M059J (cell line): ENCODE results near the gene JMJD4. TPM values are rescaled to one million over a fixed set of nuclear protein-coding genes. Genes with fewer than 3 reads are reported as not detected.
A peak's percentile ranks its signal among the peaks of the same experiment; 100 is the strongest.

Experiments used
- DNase-seq: peaks from one replicate; pipeline ENCODE4 v3.0.0-alpha.2; 2012; ENCODE audit warnings: low read depth
- total RNA-seq: library from RNA; depleted of rRNA; stranded (reverse); fragments of >200 nt; shearing (Covaris generic); gene quantifications from 2 replicates; pipeline ENCODE4 v1.2.3, GENCODE V29; 2014

Gene JMJD4
- total RNA-seq, 1 experiment from 2014 or later: 18.8 TPM

- no peak for DNase-seq
These were observed 34.2 kb upstream of the JMJD4 start for GRCh38 chr1:227769047-227769935.

- DNase-seq: no peak
These were observed 33.5 kb upstream of the JMJD4 start for GRCh38 chr1:227768640-227769039.

- no peak for DNase-seq
These were observed 33.0 kb upstream of the JMJD4 start for GRCh38 chr1:227768125-227768439.

- DNase-seq: no peak
These were observed 32.5 kb upstream of the JMJD4 start for GRCh38 chr1:227767401-227768124.

- no peak for DNase-seq
These were observed 31.7 kb upstream of the JMJD4 start for GRCh38 chr1:227766653-227767277.

GRCh38 chr1:227766015-227766634, 31.0 kb upstream of the JMJD4 start:
- DNase-seq: peak; percentile 91

GRCh38 chr1:227765261-227766014, 30.3 kb upstream of the JMJD4 start:
- DNase-seq: no peak

GRCh38 chr1:227764019-227764391, 28.9 kb upstream of the JMJD4 start:
- DNase-seq: peak; percentile 91

GRCh38 chr1:227763246-227764018, 28.3 kb upstream of the JMJD4 start:
- no peak for DNase-seq

GRCh38 chr1:227762231-227762911, 27.3 kb upstream of the JMJD4 start:
- DNase-seq: peak; percentile 85

- no peak for DNase-seq
These were observed 26.6 kb upstream of the JMJD4 start for GRCh38 chr1:227761621-227762230.

GRCh38 chr1:227760377-227760776, 25.3 kb upstream of the JMJD4 start:
- DNase-seq: no peak

- peak; percentile 97 for DNase-seq
These were observed 24.5 kb upstream of the JMJD4 start for GRCh38 chr1:227759341-227760300.

GRCh38 chr1:227758366-227758765, 23.3 kb upstream of the JMJD4 start:
- DNase-seq: no peak

- DNase-seq: no peak
These were observed 22.7 kb upstream of the JMJD4 start for GRCh38 chr1:227757781-227758180.

- DNase-seq: no peak
These were observed 21.3 kb upstream of the JMJD4 start for GRCh38 chr1:227756172-227756959.

GRCh38 chr1:227754958-227755357, 19.9 kb upstream of the JMJD4 start:
- DNase-seq: no peak
